ENCODE measurements around the gene MMD. TPM values are rescaled to one million over a fixed set of nuclear protein-coding genes. Genes with fewer than 3 reads are reported as not detected.

Gene MMD
- total and polyA plus RNA-seq, 2 of the 13 experiments (the other 11 are each of a cell fraction or from before 2014, with no cell fraction given): 121 to 225 TPM

DNA sequence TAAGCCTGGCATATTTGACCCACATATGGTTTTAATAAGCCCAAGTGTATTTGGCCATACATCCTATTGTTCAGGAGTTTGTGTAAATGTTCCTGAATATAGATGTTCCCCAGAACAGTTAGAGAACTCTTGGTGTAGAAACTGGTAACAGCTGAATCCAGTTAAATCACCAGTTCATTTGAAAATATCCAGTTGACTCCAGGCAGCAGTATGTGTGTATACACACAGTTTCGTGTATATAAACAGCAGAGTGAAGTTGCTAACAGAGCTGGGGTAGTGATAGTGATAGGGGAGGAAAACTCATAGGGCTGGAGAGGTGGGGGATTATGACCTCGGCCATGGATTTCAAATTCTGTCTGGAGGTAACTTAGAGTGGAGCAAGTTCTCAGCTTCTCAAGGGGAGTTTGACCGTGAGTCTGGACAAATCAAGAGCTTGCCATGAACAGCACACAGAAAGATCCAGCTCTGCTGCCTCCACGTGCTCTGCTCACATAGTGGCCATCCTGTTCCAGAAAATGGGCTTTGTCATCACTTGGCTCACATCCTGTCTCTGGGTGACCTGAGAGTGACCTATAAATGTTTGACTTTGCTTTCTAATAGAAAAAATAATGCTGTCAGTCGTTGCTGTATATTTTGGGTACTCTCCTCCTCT, 30.6 kb upstream of the MMD start (continued):
- TF ChIP-seq PHF20 (CRISPR knock-in tag; IDR thresholded peaks at IDR 0.05) (no peak), HOXA3 (CRISPR knock-in tag; IDR thresholded peaks at IDR 0.05) (peak; percentile 62), ZGPAT (CRISPR knock-in tag; IDR thresholded peaks at IDR 0.05) (peak; percentile 59; the same call in 1 of the 2 replicates), ZBTB20 (CRISPR knock-in tag; IDR thresholded peaks at IDR 0.05; ENCODE audit: borderline replicate concordance, low read depth) (no peak), ARNT (IDR thresholded peaks at IDR 0.05) (no peak), ZNF549 (CRISPR knock-in tag; IDR thresholded peaks at IDR 0.05) (no peak), ZSCAN21 (CRISPR knock-in tag; IDR thresholded peaks at IDR 0.05; ENCODE audit: borderline replicate concordance) (no peak), FIP1L1 (IDR thresholded peaks at IDR 0.05; ENCODE audit: borderline replicate concordance, insufficient read depth, low read depth, low read length) (no peak), SYNCRIP (IDR thresholded peaks at IDR 0.05; ENCODE audit: insufficient read depth, low read depth, low read length) (no peak), ZNF562 (CRISPR knock-in tag; IDR thresholded peaks at IDR 0.05; ENCODE audit: borderline replicate concordance) (no peak), NR2F2 (IDR thresholded peaks at IDR 0.05; ENCODE audit: borderline replicate concordance, low read depth) (0 out of 2 replicates have a peak, but pooled peaks have one; percentile 50), ZNF788 (CRISPR knock-in tag; IDR thresholded peaks at IDR 0.05; ENCODE audit: borderline replicate concordance) (no peak), ZBTB38 (CRISPR knock-in tag; IDR thresholded peaks at IDR 0.05) (no peak), ZNF747 (CRISPR knock-in tag; IDR thresholded peaks at IDR 0.05; ENCODE audit: borderline replicate concordance) (no peak), ELF4 (CRISPR knock-in tag; IDR thresholded peaks at IDR 0.05; ENCODE audit: borderline replicate concordance) (no peak), HOXA9 (CRISPR knock-in tag; IDR thresholded peaks at IDR 0.05; ENCODE audit: borderline replicate concordance) (no peak), AKNA (CRISPR knock-in tag; IDR thresholded peaks at IDR 0.05; ENCODE audit: borderline replicate concordance) (no peak), NFE2L2 (IDR thresholded peaks at IDR 0.05; ENCODE audit: low read length) (no peak), ZUFSP (CRISPR knock-in tag; IDR thresholded peaks at IDR 0.05; ENCODE audit: borderline replicate concordance) (no peak), FOSL2 (CRISPR knock-in tag; IDR thresholded peaks at IDR 0.05) (peak; percentile 86), YEATS4 (CRISPR knock-in tag; IDR thresholded peaks at IDR 0.05; ENCODE audit: borderline replicate concordance) (peak; percentile 38; the same call in 1 of the 2 replicates)
- TF ChIP-seq, protein P1, sequence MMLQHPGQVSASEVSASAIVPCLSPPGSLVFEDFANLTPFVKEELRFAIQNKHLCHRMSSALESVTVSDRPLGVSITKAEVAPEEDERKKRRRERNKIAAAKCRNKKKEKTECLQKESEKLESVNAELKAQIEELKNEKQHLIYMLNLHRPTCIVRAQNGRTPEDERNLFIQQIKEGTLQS (CRISPR knock-in tag; IDR thresholded peaks at IDR 0.05): 0 out of 2 replicates have a peak, but pooled peaks have one; percentile 21
